ENCODE results near the gene PSMF1. TPM values are rescaled to one million over a fixed set of nuclear protein-coding genes. Genes with fewer than 3 reads are reported as not detected.

PSMF1 gene
- total and polyA plus RNA-seq, 2 donors (not counting 1 experiment from before 2014, with no cell fraction given) = 26.4 to 141 TPM

- Histone ChIP-seq H4K20me1 (ENCODE audit: control insufficient read depth, extremely low read depth, insufficient read depth, low read length) (no peaks in the 10 kb centered on the region), H3K27me3 (ENCODE audit: control insufficient read depth, insufficient read depth, low read length) (no peaks in the 10 kb centered on the region), H3K27ac (ENCODE audit: insufficient read depth, low read length) (no peak overlapping the region), H2AFZ (ENCODE audit: low read length) (no peak overlapping the region), H3K9ac (ENCODE audit: insufficient read depth, low read length) (no peak overlapping the region), H3K79me2 (ENCODE audit: control insufficient read depth, insufficient read depth, low read length) (no peaks in the 10 kb centered on the region), H3K36me3 (ENCODE audit: control insufficient read depth, insufficient read depth, low read length) (no peaks in the 10 kb centered on the region), H3K4me3 (replicated peaks in 1 of 4; ENCODE audit: control extremely low read depth in 1 of 4, insufficient read depth in 1 of 4, low read depth in 3 of 4, low read length in 4 of 4) (no peak overlapping the region), H3K9me3 (ENCODE audit: control insufficient read depth, insufficient read depth, low read depth, low read length) (no peaks in the 10 kb centered on the region), H3K4me2 (ENCODE audit: extremely low read depth, insufficient read depth, low read length) (no peak overlapping the region), H3K4me1 (ENCODE audit: control insufficient read depth, extremely low read depth, insufficient read depth, low read length) (no peaks in the 10 kb centered on the region)
- TF ChIP-seq CTCF (conservative IDR thresholded peaks at IDR 0.05 in 1 of 2, IDR thresholded peaks at IDR 0.05 in 1 of 2; ENCODE audit: low read depth in 1 of 2, low read length in 2 of 2) (no peak), EZH2 (IDR thresholded peaks at IDR 0.05; ENCODE audit: low read length, missing control alignments) (no peak)
- no peak for DNase-seq (ENCODE audit: low read depth in 2 of 2)
Observed at GRCh38 chr20:1086277-1087213, 31.9 kb upstream of the PSMF1 start.

DNA sequence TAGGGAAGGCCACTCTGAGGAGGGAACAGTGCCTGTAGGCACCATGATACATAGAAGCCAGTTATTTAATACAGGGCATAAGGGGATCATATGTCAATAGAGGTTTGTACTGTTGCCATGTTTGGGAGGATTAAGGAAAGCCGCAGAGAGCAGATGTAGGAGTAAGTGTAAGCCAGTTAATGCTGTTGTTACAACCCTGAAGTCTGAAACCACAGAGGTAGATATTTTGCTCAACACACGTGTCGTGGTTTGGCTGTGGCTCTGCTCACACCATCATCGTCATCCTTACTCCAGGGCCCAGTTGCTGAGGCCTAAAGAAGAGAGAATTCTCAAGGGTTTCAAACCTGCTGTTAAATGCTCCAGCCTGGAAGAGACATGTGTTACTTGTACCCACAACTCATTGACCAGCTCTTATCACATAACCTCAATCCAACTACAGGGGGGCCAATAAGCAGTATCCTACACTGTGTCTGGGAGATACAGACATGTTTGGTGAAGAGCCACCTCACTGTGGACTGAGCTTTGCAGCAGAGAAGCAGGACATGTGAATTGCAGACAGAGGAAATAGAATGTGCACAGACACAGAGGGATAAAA, 31.0 kb upstream of the PSMF1 start:
- DNase-seq (ENCODE audit: low read depth in 2 of 2) = no peak
- no peaks in the 10 kb centered on the region for H4K20me1 ChIP-seq (ENCODE audit: control insufficient read depth, extremely low read depth, insufficient read depth, low read length)
- no peaks in the 10 kb centered on the region for H3K79me2 ChIP-seq (ENCODE audit: control insufficient read depth, insufficient read depth, low read length)

More for the DNA sequence above, 31.0 kb upstream of the PSMF1 start:
- no peak overlapping the region for H3K4me3 ChIP-seq (replicated peaks in 1 of 4; ENCODE audit: control extremely low read depth in 1 of 4, insufficient read depth in 1 of 4, low read depth in 3 of 4, low read length in 4 of 4)
- TF ChIP-seq CTCF (conservative IDR thresholded peaks at IDR 0.05 in 1 of 2, IDR thresholded peaks at IDR 0.05 in 1 of 2; ENCODE audit: low read depth in 1 of 2, low read length in 2 of 2) (no peak), EZH2 (IDR thresholded peaks at IDR 0.05; ENCODE audit: low read length, missing control alignments) (no peak)
- no peaks in the 10 kb centered on the region for H3K36me3 ChIP-seq (ENCODE audit: control insufficient read depth, insufficient read depth, low read length)
- no peaks in the 10 kb centered on the region for H3K27me3 ChIP-seq (ENCODE audit: control insufficient read depth, insufficient read depth, low read length)
- H3K4me2 ChIP-seq (ENCODE audit: extremely low read depth, insufficient read depth, low read length) = no peak overlapping the region
- no peak overlapping the region for H3K9ac ChIP-seq (ENCODE audit: insufficient read depth, low read length)
- H2AFZ ChIP-seq (ENCODE audit: low read length) = no peak overlapping the region
- no peaks in the 10 kb centered on the region for H3K9me3 ChIP-seq (ENCODE audit: control insufficient read depth, insufficient read depth, low read depth, low read length)
- H3K4me1 ChIP-seq (ENCODE audit: control insufficient read depth, extremely low read depth, insufficient read depth, low read length) = no peaks in the 10 kb centered on the region
- H3K27ac ChIP-seq (ENCODE audit: insufficient read depth, low read length) = no peak overlapping the region

Data from fibroblast of lung (primary cell).